ENCODE measurements around the gene SUPT3H.

The SUPT3H gene

GRCh38 chr6:45132059-45132458 is 245.7 kb downstream of the SUPT3H start:
- TF ChIP-seq JUND (IDR thresholded peaks at IDR 0.05; ENCODE audit: low read depth), result no peak
- in situ Hi-C loops (cut with HindIII; ENCODE audit: low pct_unique_long_range_greater_than_20kb, low sequenced_read_pairs), result no loop called here

GRCh38 chr6:45129051-45129450 is 248.7 kb downstream of the SUPT3H start:
- no peak for DNase-seq (ENCODE audit: low read depth in 1 of 2, low spot score in 1 of 2)
- in situ Hi-C loops (cut with HindIII; ENCODE audit: low pct_unique_long_range_greater_than_20kb, low sequenced_read_pairs), result no loop called here
- TF ChIP-seq JUND (IDR thresholded peaks at IDR 0.05; ENCODE audit: low read depth), result no peak

More at GRCh38 chr6:45132059-45132458, 245.7 kb downstream of the SUPT3H start:
- DNase-seq (ENCODE audit: low read depth in 1 of 2, low spot score in 1 of 2), result peak in 1 of 2 experiments; percentile 39

GRCh38 chr6:45127185-45127584 is 250.5 kb downstream of the SUPT3H start:
- no peak for DNase-seq (ENCODE audit: low read depth in 1 of 2, low spot score in 1 of 2)
- no peak for TF ChIP-seq JUND (IDR thresholded peaks at IDR 0.05; ENCODE audit: low read depth)
- in situ Hi-C loops (cut with HindIII; ENCODE audit: low pct_unique_long_range_greater_than_20kb, low sequenced_read_pairs), result no loop called here

- DNase-seq (ENCODE audit: low read depth in 1 of 2, low spot score in 1 of 2), result no peak
- in situ Hi-C loops (cut with HindIII; ENCODE audit: low pct_unique_long_range_greater_than_20kb, low sequenced_read_pairs), result no loop called here
- no peak for TF ChIP-seq JUND (IDR thresholded peaks at IDR 0.05; ENCODE audit: low read depth)
Measured at GRCh38 chr6:45126033-45126432, 251.7 kb downstream of the SUPT3H start.

GRCh38 chr6:45123023-45123422 is 254.7 kb downstream of the SUPT3H start:
- no peak for TF ChIP-seq JUND (IDR thresholded peaks at IDR 0.05; ENCODE audit: low read depth)

GRCh38 chr6:45118754-45119153 is 259.0 kb downstream of the SUPT3H start:
- in situ Hi-C loops (cut with HindIII; ENCODE audit: low pct_unique_long_range_greater_than_20kb, low sequenced_read_pairs), result no loop called here
- TF ChIP-seq JUND (IDR thresholded peaks at IDR 0.05; ENCODE audit: low read depth), result no peak
- no peak for DNase-seq (ENCODE audit: low read depth in 1 of 2, low spot score in 1 of 2)

More at GRCh38 chr6:45123023-45123422, 254.7 kb downstream of the SUPT3H start:
- in situ Hi-C loops (cut with HindIII; ENCODE audit: low pct_unique_long_range_greater_than_20kb, low sequenced_read_pairs), result no loop called here
- DNase-seq (ENCODE audit: low read depth in 1 of 2, low spot score in 1 of 2), result no peak

GRCh38 chr6:45116714-45117410 is 260.9 kb downstream of the SUPT3H start:
- in situ Hi-C loops (cut with HindIII; ENCODE audit: low pct_unique_long_range_greater_than_20kb, low sequenced_read_pairs), result no loop called here
- no peak for TF ChIP-seq JUND (IDR thresholded peaks at IDR 0.05; ENCODE audit: low read depth)
- DNase-seq (ENCODE audit: low read depth in 1 of 2, low spot score in 1 of 2), result no peak

GRCh38 chr6:45115696-45116095 is 262.0 kb downstream of the SUPT3H start:
- in situ Hi-C loops (cut with HindIII; ENCODE audit: low pct_unique_long_range_greater_than_20kb, low sequenced_read_pairs), result no loop called here
- no peak for DNase-seq (ENCODE audit: low read depth in 1 of 2, low spot score in 1 of 2)
- TF ChIP-seq JUND (IDR thresholded peaks at IDR 0.05; ENCODE audit: low read depth), result no peak

GRCh38 chr6:45112711-45113110 is 265.0 kb downstream of the SUPT3H start:
- TF ChIP-seq JUND (IDR thresholded peaks at IDR 0.05; ENCODE audit: low read depth), result no peak
- in situ Hi-C loops (cut with HindIII; ENCODE audit: low pct_unique_long_range_greater_than_20kb, low sequenced_read_pairs), result no loop called here

GRCh38 chr6:45109551-45109950 is 268.2 kb downstream of the SUPT3H start:
- no peak for DNase-seq (ENCODE audit: low read depth in 1 of 2, low spot score in 1 of 2)
- no peak for TF ChIP-seq JUND (IDR thresholded peaks at IDR 0.05; ENCODE audit: low read depth)
- in situ Hi-C loops (cut with HindIII; ENCODE audit: low pct_unique_long_range_greater_than_20kb, low sequenced_read_pairs), result no loop called here

More at GRCh38 chr6:45112711-45113110, 265.0 kb downstream of the SUPT3H start:
- no peak for DNase-seq (ENCODE audit: low read depth in 1 of 2, low spot score in 1 of 2)

GRCh38 chr6:45105170-45105820 is 272.4 kb downstream of the SUPT3H start:
- in situ Hi-C loops (cut with HindIII; ENCODE audit: low pct_unique_long_range_greater_than_20kb, low sequenced_read_pairs), result no loop called here
- TF ChIP-seq JUND (IDR thresholded peaks at IDR 0.05; ENCODE audit: low read depth), result no peak

GRCh38 chr6:45104429-45104828 is 273.3 kb downstream of the SUPT3H start:
- in situ Hi-C loops (cut with HindIII; ENCODE audit: low pct_unique_long_range_greater_than_20kb, low sequenced_read_pairs), result no loop called here
- no peak for TF ChIP-seq JUND (IDR thresholded peaks at IDR 0.05; ENCODE audit: low read depth)
- no peak for DNase-seq (ENCODE audit: low read depth in 1 of 2, low spot score in 1 of 2)

More at GRCh38 chr6:45105170-45105820, 272.4 kb downstream of the SUPT3H start:
- no peak for DNase-seq (ENCODE audit: low read depth in 1 of 2, low spot score in 1 of 2)

GRCh38 chr6:45098256-45098655 is 279.5 kb downstream of the SUPT3H start:
- no peak for TF ChIP-seq JUND (IDR thresholded peaks at IDR 0.05; ENCODE audit: low read depth)
- in situ Hi-C loops (cut with HindIII; ENCODE audit: low pct_unique_long_range_greater_than_20kb, low sequenced_read_pairs), result no loop called here
- no peak for DNase-seq (ENCODE audit: low read depth in 1 of 2, low spot score in 1 of 2)
